NCI-H1092 (cell line): ENCODE measurements around the gene KCNK18.

Experiments
- DNase-seq: peaks from one replicate; lab custom pipeline; 2025; lab: John Stamatoyannopoulos, UW

KCNK18 gene

GRCh38 chr10:117197189-117197588 is at the start of gene KCNK18:
Gene KCNK18 (plus strand): TSS chr10:117197489. CDS start chr10:117197489, 0 bp downstream.
- no peak for DNase-seq

- DNase-seq: no peak
These were observed 49.0 kb upstream of the KCNK18 start for GRCh38 chr10:117148284-117148683.

- no peak for DNase-seq
These were observed 44.6 kb upstream of the KCNK18 start for GRCh38 chr10:117152668-117153067.

GRCh38 chr10:117158297-117158696 is 39.0 kb upstream of the KCNK18 start:
- DNase-seq: no peak

GRCh38 chr10:117159390-117159789 is 37.9 kb upstream of the KCNK18 start:
- DNase-seq: no peak

- DNase-seq: no peak
These were observed 36.7 kb upstream of the KCNK18 start for GRCh38 chr10:117160567-117160966.

GRCh38 chr10:117161386-117162033 is 35.8 kb upstream of the KCNK18 start:
- no peak for DNase-seq

GRCh38 chr10:117162093-117163060 is 34.9 kb upstream of the KCNK18 start:
- DNase-seq: no peak

- no peak for DNase-seq
These were observed 34.0 kb upstream of the KCNK18 start for GRCh38 chr10:117163061-117163953.

- DNase-seq: no peak
These were observed 33.2 kb upstream of the KCNK18 start for GRCh38 chr10:117163954-117164548.

GRCh38 chr10:117164592-117165537 is 32.4 kb upstream of the KCNK18 start:
- no peak for DNase-seq

- DNase-seq: no peak
These were observed 31.5 kb upstream of the KCNK18 start for GRCh38 chr10:117165538-117166417.

- no peak for DNase-seq
These were observed 30.6 kb upstream of the KCNK18 start for GRCh38 chr10:117166418-117167345.

GRCh38 chr10:117167346-117167788 is 29.9 kb upstream of the KCNK18 start:
- DNase-seq: no peak

- DNase-seq: no peak
These were observed 29.3 kb upstream of the KCNK18 start for GRCh38 chr10:117167789-117168674.

GRCh38 chr10:117168729-117169128 is 28.6 kb upstream of the KCNK18 start:
- no peak for DNase-seq

GRCh38 chr10:117169480-117169879 is 27.8 kb upstream of the KCNK18 start:
- no peak for DNase-seq
